ENCODE results near the gene MAGI1.

MAGI1 gene

GRCh38 chr3:65716071-65716751 is 322.5 kb downstream of the MAGI1 start:
- H3K36me3 ChIP-seq (ENCODE audit: insufficient read depth, low read length): no peaks in the 10 kb centered on the region
- no peaks in the 10 kb centered on the region for H4K20me1 ChIP-seq (ENCODE audit: insufficient read depth, low read length, poor library complexity, severe bottlenecking)
- H3K79me2 ChIP-seq (ENCODE audit: insufficient read depth, low read length): no peaks in the 10 kb centered on the region
- H2AFZ ChIP-seq (ENCODE audit: low read length): no peak overlapping the region
- no peaks in the 10 kb centered on the region; the same call in 1 of the 2 replicates for H3F3A ChIP-seq (ENCODE audit: low read depth)
- TF ChIP-seq CTCF (conservative IDR thresholded peaks at IDR 0.05; ENCODE audit: low read length) (no peak), EZH2phosphoT487 (IDR thresholded peaks at IDR 0.05; ENCODE audit: borderline replicate concordance) (no peak)
- H3K4me1 ChIP-seq (ENCODE audit: insufficient read depth, low read length, poor library complexity, severe bottlenecking): no peaks in the 10 kb centered on the region
- H3K27me3 ChIP-seq (ENCODE audit: insufficient read depth, low read length, poor library complexity, severe bottlenecking): no peaks in the 10 kb centered on the region
- no peak overlapping the region for H3K4me3 ChIP-seq (ENCODE audit: low read length, poor library complexity, severe bottlenecking)
- no peaks in the 10 kb centered on the region for H3K9me2 ChIP-seq (replicated peaks; ENCODE audit: low read depth, low read length)
- H3K9me3 ChIP-seq (ENCODE audit: insufficient read depth, low read depth, low read length): no peaks in the 10 kb centered on the region
- no peak overlapping the region for H3K4me2 ChIP-seq (ENCODE audit: low read depth, low read length, poor library complexity, severe bottlenecking)
- no peak overlapping the region for H3K9ac ChIP-seq (ENCODE audit: low read depth, low read length, poor library complexity, severe bottlenecking)

GRCh38 chr3:65714134-65714533 is 324.6 kb downstream of the MAGI1 start:
- TF ChIP-seq CTCF (conservative IDR thresholded peaks at IDR 0.05; ENCODE audit: low read length) (no peak), EZH2phosphoT487 (IDR thresholded peaks at IDR 0.05; ENCODE audit: borderline replicate concordance) (no peak)
- H3K4me2 ChIP-seq (ENCODE audit: low read depth, low read length, poor library complexity, severe bottlenecking): no peak overlapping the region
- H3K27me3 ChIP-seq (ENCODE audit: insufficient read depth, low read length, poor library complexity, severe bottlenecking): no peaks in the 10 kb centered on the region
- no peak overlapping the region for H3K4me3 ChIP-seq (ENCODE audit: low read length, poor library complexity, severe bottlenecking)
- no peak overlapping the region for H3K9ac ChIP-seq (ENCODE audit: low read depth, low read length, poor library complexity, severe bottlenecking)
- H4K20me1 ChIP-seq (ENCODE audit: insufficient read depth, low read length, poor library complexity, severe bottlenecking): no peaks in the 10 kb centered on the region
- H2AFZ ChIP-seq (ENCODE audit: low read length): no peak overlapping the region
- no peaks in the 10 kb centered on the region for H3K36me3 ChIP-seq (ENCODE audit: insufficient read depth, low read length)
- H3K9me3 ChIP-seq (ENCODE audit: insufficient read depth, low read depth, low read length): no peaks in the 10 kb centered on the region
- H3K9me2 ChIP-seq (replicated peaks; ENCODE audit: low read depth, low read length): no peaks in the 10 kb centered on the region
- H3K79me2 ChIP-seq (ENCODE audit: insufficient read depth, low read length): no peaks in the 10 kb centered on the region
- H3F3A ChIP-seq (ENCODE audit: low read depth): no peaks in the 10 kb centered on the region; the same call in 1 of the 2 replicates
- no peaks in the 10 kb centered on the region for H3K4me1 ChIP-seq (ENCODE audit: insufficient read depth, low read length, poor library complexity, severe bottlenecking)

- no peaks in the 10 kb centered on the region for H3K27me3 ChIP-seq (ENCODE audit: insufficient read depth, low read length, poor library complexity, severe bottlenecking)
- no peaks in the 10 kb centered on the region; the same call in 1 of the 2 replicates for H3F3A ChIP-seq (ENCODE audit: low read depth)
- TF ChIP-seq CTCF (conservative IDR thresholded peaks at IDR 0.05; ENCODE audit: low read length): no peak
- TF ChIP-seq EZH2phosphoT487 (IDR thresholded peaks at IDR 0.05; ENCODE audit: borderline replicate concordance): no peak
- H2AFZ ChIP-seq (ENCODE audit: low read length): no peak overlapping the region
- H3K36me3 ChIP-seq (ENCODE audit: insufficient read depth, low read length): no peaks in the 10 kb centered on the region
- H3K9ac ChIP-seq (ENCODE audit: low read depth, low read length, poor library complexity, severe bottlenecking): no peak overlapping the region
- no peak overlapping the region for H3K4me3 ChIP-seq (ENCODE audit: low read length, poor library complexity, severe bottlenecking)
- no peaks in the 10 kb centered on the region for H3K79me2 ChIP-seq (ENCODE audit: insufficient read depth, low read length)
- H4K20me1 ChIP-seq (ENCODE audit: insufficient read depth, low read length, poor library complexity, severe bottlenecking): no peaks in the 10 kb centered on the region
- no peaks in the 10 kb centered on the region for H3K9me3 ChIP-seq (ENCODE audit: insufficient read depth, low read depth, low read length)
- H3K9me2 ChIP-seq (replicated peaks; ENCODE audit: low read depth, low read length): no peaks in the 10 kb centered on the region
- H3K4me1 ChIP-seq (ENCODE audit: insufficient read depth, low read length, poor library complexity, severe bottlenecking): no peaks in the 10 kb centered on the region
- no peak overlapping the region for H3K4me2 ChIP-seq (ENCODE audit: low read depth, low read length, poor library complexity, severe bottlenecking)
These were observed 325.7 kb downstream of the MAGI1 start for GRCh38 chr3:65713016-65713415.

All from Loucy (cell line).